ENCODE measurements around the gene ATP6V1G3. TPM values are rescaled to one million over a fixed set of nuclear protein-coding genes. Genes with fewer than 3 reads are reported as not detected.
"Not testable (repeated sequence)": the region's sequence is repeated elsewhere in the genome, so short reads cannot be mapped to it uniquely, and the experiment has no call there.

Gene ATP6V1G3, protein sequence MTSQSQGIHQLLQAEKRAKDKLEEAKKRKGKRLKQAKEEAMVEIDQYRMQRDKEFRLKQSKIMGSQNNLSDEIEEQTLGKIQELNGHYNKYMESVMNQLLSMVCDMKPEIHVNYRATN
- not detected for total RNA-seq

DNA sequence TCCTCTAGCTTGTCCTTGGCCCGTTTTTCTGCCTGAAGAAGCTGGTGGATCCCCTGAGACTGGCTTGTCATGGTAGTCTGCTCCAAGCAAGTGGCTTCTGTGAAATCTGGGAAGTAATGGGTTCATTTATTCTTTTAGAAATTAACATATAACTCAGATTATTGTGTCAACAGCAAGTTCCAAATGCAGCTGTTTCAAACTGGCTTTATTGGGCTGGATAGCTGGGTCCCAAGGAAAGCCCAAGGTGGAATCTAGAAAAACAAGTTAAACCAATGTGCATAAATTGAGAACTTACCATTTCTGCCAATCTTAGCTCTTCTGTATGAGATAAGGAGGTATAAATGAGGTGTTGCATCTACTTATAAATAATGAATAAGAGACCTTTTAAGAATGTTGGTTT lies at the start of gene ATP6V1G3:
Gene ATP6V1G3 (minus strand): TSS at position 101 of the 400 bp plus-strand sequence. CDS start 30 bp downstream, at position 71.
- no peak within 1 kb of the TSS for H3K4me3 ChIP-seq (ENCODE audit: low read length)
- H3K27me3 ChIP-seq (ENCODE audit: insufficient read depth, low read length), result no peaks in the 10 kb centered on the region
- peaks cover 12% of the 10 kb centered on the region for H3K4me1 ChIP-seq (ENCODE audit: insufficient read depth, low read length)

DNA sequence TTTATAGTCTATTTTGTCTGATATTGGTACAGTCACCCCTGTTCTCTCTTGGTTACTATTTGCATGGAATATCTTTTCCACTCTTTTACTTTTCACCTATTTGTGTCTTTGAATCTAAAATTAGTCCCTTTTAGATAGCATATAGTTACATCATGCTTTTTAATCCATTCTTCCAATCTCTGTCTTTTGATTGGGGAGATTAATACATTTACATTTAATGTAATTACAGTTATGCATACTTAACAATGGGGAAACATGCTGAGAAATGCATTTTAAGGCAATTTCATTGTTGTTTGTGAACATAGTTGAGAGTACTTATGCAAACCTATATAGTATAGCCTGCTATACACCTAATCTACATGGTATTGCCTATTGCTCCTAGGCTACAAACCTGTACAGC lies 48.4 kb upstream of the ATP6V1G3 start:
- Histone ChIP-seq H3K9me3 (ENCODE audit: low read depth, low read length) (peaks cover 25% of the 10 kb centered on the region), H3K4me3 (ENCODE audit: low read length) (no peak overlapping the region), H3K4me1 (ENCODE audit: insufficient read depth, low read length) (no peaks in the 10 kb centered on the region), H3K27me3 (ENCODE audit: insufficient read depth, low read length) (no peaks in the 10 kb centered on the region)

More for the DNA sequence above, at the start of gene ATP6V1G3:
- H3K9me3 ChIP-seq (ENCODE audit: low read depth, low read length), result no peaks in the 10 kb centered on the region

DNA sequence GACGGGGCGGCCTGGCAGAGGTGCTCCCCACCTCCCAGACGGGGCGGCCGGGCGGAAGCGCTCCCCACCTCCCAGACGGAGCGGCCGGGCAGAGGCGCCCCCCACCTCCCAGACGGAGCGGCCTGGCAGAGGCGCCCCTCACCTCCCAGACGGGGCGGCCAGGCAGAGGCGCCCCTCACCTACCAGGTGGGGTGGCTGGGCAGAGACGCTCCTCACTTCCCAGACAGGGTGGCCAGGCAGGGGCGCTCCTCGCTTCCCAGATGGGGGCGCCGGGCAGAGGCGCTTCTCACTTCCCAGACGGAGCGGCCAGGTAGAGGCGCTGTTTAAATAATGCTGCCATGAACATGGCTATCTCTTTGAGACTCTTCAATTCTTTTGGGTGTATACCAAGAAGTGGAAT lies 43.7 kb upstream of the ATP6V1G3 start:
- no peak overlapping the region for H3K4me3 ChIP-seq (ENCODE audit: low read length)
- H3K9me3 ChIP-seq (ENCODE audit: low read depth, low read length), result peaks cover 10% of the 10 kb centered on the region
- H3K27me3 ChIP-seq (ENCODE audit: insufficient read depth, low read length), result no peaks in the 10 kb centered on the region
- no peaks in the 10 kb centered on the region for H3K4me1 ChIP-seq (ENCODE audit: insufficient read depth, low read length)

DNA sequence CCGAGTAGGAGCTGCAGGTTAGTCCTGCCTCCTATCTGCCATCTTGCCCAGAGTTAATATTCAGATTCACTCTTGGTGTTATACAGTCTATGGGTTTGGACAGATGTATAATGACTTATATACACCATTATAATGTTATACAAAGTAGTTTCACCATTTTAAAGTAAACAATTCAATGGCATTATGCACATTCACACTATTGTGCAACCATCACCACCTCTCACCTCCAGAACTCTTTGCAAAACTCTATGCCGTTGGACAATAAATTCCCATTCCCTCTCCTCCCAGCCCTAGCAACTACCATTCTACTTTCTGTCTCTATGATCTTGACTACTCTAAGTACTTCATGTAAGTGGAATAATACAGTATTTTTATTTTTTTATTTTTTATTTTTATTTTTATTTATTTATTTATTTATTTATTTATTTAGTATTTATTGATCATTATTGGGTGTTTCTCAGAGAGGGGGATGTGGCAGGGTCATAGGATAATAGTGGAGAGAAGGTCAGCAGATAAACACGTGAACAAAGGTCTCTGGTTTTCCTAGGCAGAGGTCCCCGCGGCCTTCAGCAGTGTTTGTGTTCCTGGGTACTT lies 42.8 kb upstream of the ATP6V1G3 start:
- H3K27me3 ChIP-seq (ENCODE audit: insufficient read depth, low read length); H3K9me3 ChIP-seq (ENCODE audit: low read depth, low read length); H3K4me3 ChIP-seq (ENCODE audit: low read length); H3K4me1 ChIP-seq (ENCODE audit: insufficient read depth, low read length): not testable (repeated sequence)

DNA sequence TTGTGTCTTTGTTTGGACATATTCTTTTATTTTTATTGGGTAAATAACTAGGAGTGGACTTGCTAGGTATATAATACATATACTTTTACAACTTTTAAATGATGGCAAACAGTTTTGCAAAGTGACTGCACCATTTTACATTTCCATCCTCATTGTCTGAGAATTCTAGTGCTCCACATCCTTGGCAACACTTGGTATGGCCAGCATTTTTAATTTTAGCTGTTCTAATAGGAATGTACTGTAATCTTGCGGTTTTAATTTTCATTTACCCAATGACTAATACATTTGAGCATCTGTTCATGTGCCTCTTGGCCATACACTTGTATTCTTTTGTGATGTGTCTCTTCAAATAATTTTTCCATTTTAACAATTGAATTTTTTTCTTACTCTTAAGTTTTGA lies 37.0 kb upstream of the ATP6V1G3 start:
- Histone ChIP-seq H3K27me3 (ENCODE audit: insufficient read depth, low read length) (no peaks in the 10 kb centered on the region), H3K4me3 (ENCODE audit: low read length) (no peak overlapping the region), H3K9me3 (ENCODE audit: low read depth, low read length) (no peaks in the 10 kb centered on the region), H3K4me1 (ENCODE audit: insufficient read depth, low read length) (peaks cover 9% of the 10 kb centered on the region)

DNA sequence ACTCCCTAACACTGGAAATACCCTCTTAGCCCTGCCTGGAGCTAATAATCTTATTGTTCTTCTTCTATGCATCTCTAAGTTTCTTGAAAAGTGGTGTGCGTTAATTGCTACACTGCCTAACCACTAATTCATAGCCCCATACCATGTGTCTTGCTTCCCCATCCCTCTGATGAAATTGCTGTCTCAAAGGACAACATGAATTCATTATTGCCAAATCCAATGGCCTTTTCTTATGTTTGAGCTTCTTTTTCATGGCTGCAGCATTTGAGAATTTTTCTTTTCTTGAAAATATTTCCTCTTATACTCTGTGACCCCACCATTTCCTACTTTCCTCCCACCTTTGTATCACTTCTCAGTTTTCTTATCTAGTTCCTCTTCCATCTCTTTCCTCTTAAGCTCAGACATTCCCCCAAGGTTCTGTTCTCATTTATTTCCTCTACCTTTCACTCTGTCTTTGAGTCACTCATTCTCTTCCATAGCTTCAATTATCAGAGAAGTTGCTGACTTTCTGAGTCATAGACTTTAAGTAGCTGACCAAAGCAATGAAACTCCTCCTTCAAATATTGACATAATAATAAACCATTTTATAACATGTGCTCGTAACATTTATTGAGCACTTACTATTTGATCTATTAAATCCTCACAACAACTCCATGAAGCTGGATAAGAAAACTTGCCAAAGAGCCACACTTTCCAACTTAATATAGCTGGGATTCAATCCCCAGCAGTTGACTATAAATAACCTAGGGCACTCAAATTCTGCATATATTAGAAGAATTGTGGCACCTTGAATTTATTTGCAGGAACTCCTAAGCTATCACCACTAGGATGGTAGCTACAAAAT lies 35.5 kb upstream of the ATP6V1G3 start:
- Histone ChIP-seq H3K4me3 (ENCODE audit: low read length) (no peak overlapping the region), H3K4me1 (ENCODE audit: insufficient read depth, low read length) (peaks cover 9% of the 10 kb centered on the region), H3K27me3 (ENCODE audit: insufficient read depth, low read length) (no peaks in the 10 kb centered on the region), H3K9me3 (ENCODE audit: low read depth, low read length) (no peaks in the 10 kb centered on the region)

DNA sequence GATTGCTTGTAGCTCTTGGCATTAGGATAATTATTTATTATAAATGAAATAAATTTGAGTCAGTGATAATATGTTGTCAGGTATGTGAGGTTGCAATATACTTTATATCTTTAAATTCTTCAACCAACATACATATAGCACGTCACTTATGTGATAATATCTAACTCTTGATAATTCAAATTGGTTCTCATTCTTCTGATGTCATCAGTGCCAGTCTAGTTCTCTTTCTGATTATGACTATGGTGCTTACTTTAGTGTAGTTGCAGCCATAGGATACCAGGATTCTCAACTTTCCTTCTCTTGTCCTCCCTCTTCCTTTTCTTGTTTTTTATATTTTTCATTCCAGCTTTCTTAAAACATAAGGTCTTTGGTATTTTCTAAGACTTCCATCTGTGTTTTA lies 34.8 kb upstream of the ATP6V1G3 start:
- Histone ChIP-seq H3K4me3 (ENCODE audit: low read length) (no peak overlapping the region), H3K4me1 (ENCODE audit: insufficient read depth, low read length) (peaks cover 9% of the 10 kb centered on the region), H3K9me3 (ENCODE audit: low read depth, low read length) (no peaks in the 10 kb centered on the region), H3K27me3 (ENCODE audit: insufficient read depth, low read length) (no peaks in the 10 kb centered on the region)

DNA sequence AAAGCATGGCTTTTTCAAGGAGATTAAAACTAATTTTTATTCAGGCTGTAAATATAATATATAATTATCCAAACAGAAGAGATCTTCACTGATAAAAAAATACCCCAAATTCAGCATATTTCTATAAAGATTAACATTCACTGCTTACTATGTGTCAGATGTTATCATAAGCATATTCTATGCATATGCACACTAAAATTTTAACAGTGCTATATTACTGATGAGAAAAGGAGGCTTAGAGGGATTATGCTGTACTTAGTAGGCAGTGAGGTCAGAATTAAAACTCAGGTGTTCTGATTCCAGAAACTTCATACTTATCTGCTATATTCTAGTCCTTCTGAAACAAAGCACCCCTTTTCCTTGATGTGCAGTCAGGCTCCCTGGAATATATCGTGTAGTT lies 33.8 kb upstream of the ATP6V1G3 start:
- no peak overlapping the region for H3K4me3 ChIP-seq (ENCODE audit: low read length)
- H3K9me3 ChIP-seq (ENCODE audit: low read depth, low read length), result no peaks in the 10 kb centered on the region
- peaks cover 9% of the 10 kb centered on the region for H3K4me1 ChIP-seq (ENCODE audit: insufficient read depth, low read length)
- no peaks in the 10 kb centered on the region for H3K27me3 ChIP-seq (ENCODE audit: insufficient read depth, low read length)

DNA sequence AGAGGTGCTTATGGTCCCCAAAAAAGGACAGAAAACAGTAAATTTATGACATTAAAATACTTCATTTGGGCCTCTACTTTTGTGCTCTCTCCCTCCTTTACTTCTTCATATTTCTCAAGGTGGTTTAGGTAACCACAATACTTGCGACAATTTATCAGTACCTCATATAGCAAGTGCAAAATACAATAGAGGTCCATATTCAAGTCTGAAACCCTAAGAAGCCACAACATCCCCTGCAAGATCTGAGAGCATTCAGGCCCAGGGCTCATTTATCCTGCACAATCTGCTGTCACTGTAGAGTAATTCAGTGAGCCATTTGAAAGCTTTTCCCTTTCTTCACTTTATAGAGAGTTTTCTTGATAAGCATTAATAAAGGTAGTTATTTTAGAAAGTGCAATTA lies 24.2 kb upstream of the ATP6V1G3 start:
- peaks cover 6% of the 10 kb centered on the region for H3K4me1 ChIP-seq (ENCODE audit: insufficient read depth, low read length)
- H3K4me3 ChIP-seq (ENCODE audit: low read length), result no peak overlapping the region
- H3K9me3 ChIP-seq (ENCODE audit: low read depth, low read length), result no peaks in the 10 kb centered on the region
- no peaks in the 10 kb centered on the region for H3K27me3 ChIP-seq (ENCODE audit: insufficient read depth, low read length)

DNA sequence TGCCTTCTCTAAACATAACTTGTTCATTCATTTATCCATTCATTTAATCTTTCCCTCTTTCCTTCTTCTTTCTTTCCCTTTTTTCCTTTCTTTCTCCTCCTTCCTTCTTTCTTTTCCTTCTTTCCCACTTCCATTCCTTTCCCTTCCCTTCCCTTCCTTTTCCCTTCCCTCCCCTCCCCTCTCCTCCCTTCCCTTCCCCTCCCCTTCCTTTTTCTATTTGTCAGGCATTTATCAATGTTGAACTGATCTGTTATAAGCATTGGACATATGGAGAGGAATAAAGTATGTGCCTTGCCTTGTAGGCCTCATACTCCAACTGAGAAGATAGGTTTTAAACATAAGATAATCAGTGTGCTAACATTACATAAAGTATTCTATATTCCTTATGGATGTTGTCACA lies 23.7 kb upstream of the ATP6V1G3 start:
- Histone ChIP-seq H3K4me3 (ENCODE audit: low read length) (no peak overlapping the region), H3K9me3 (ENCODE audit: low read depth, low read length) (no peaks in the 10 kb centered on the region), H3K4me1 (ENCODE audit: insufficient read depth, low read length) (peaks cover 6% of the 10 kb centered on the region), H3K27me3 (ENCODE audit: insufficient read depth, low read length) (no peaks in the 10 kb centered on the region)

DNA sequence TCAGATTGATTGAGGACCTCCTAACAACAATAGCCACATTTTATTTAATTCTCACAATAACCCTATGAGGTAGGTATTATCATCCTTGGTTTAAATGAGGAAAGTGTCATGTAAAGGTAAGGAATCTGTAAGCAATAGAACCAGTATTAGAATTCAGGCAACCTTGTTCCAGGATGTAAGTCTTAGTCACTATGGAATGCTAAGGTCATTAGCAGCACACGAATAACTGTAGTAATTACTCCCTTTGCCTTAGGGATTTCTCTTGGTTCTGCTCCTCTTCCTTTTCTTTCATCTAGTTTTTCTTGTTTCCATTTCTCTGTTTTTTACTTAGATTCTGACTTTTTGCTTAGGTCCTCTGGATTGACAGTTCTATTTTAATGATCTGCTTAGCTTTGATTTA lies 23.1 kb upstream of the ATP6V1G3 start:
- no peaks in the 10 kb centered on the region for H3K27me3 ChIP-seq (ENCODE audit: insufficient read depth, low read length)
- H3K9me3 ChIP-seq (ENCODE audit: low read depth, low read length), result no peaks in the 10 kb centered on the region
- no peak overlapping the region for H3K4me3 ChIP-seq (ENCODE audit: low read length)
- peaks cover 6% of the 10 kb centered on the region for H3K4me1 ChIP-seq (ENCODE audit: insufficient read depth, low read length)

DNA sequence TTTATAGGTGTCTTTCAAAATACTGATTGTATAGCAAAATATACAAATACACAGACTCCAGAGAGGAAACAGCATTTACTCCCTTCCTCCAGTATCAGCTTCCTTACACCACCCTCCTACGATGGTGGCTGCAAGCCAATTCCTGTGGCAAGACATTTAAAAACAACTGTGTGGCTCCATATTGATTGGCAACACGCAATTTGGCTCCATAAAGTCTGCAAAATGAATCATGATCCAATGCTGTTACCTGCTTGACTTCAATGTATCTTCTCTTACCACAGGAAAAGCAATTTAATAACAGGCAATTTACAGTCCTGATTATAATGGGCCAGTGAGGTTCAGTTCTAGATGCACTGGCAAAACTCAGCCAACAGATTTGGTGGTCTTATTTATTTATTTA lies 19.7 kb upstream of the ATP6V1G3 start:
- peaks cover 29% of the 10 kb centered on the region for H3K4me1 ChIP-seq (ENCODE audit: insufficient read depth, low read length)
- no peaks in the 10 kb centered on the region for H3K27me3 ChIP-seq (ENCODE audit: insufficient read depth, low read length)
- no peaks in the 10 kb centered on the region for H3K9me3 ChIP-seq (ENCODE audit: low read depth, low read length)
- no peak overlapping the region for H3K4me3 ChIP-seq (ENCODE audit: low read length)

DNA sequence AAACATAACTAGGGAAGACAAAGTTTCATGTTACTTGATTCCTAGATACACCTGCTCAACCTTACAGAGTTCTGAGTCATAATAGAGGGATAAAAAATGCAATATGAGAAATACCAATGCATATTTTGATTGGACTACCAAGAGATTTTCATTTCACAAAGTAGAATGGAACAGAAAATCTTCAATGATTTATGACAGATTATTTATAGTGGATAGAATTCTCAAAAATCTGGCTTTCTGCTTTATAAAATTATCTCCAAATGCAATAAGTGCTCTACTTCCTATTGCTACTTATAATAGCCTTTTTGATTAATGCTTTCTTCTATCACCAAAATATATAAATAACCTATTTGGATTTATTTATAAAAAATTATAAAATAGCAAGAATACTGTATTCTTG lies 18.9 kb upstream of the ATP6V1G3 start:
- H3K4me1 ChIP-seq (ENCODE audit: insufficient read depth, low read length), result peaks cover 32% of the 10 kb centered on the region
- no peaks in the 10 kb centered on the region for H3K27me3 ChIP-seq (ENCODE audit: insufficient read depth, low read length)
- no peaks in the 10 kb centered on the region for H3K9me3 ChIP-seq (ENCODE audit: low read depth, low read length)
- no peak overlapping the region for H3K4me3 ChIP-seq (ENCODE audit: low read length)

DNA sequence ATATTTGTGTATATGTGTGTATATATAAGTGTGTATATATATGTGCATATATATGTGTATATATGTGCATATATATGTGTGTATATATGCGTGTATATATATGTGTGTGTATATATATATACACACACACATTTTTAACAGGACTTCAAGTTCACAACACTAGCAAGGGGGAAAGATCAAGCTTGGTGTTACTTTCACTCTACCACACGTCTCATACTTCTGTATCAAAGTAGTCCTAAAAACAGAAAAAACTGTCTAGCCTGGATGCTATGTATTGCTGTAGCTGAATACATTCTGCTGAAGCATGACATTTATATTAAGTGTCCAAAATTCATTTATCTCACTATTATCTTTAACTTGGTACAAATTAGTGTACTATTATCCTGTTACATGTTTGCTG lies 17.9 kb upstream of the ATP6V1G3 start:
- Histone ChIP-seq H3K4me1 (ENCODE audit: insufficient read depth, low read length) (peaks cover 36% of the 10 kb centered on the region), H3K27me3 (ENCODE audit: insufficient read depth, low read length) (no peaks in the 10 kb centered on the region)

DNA sequence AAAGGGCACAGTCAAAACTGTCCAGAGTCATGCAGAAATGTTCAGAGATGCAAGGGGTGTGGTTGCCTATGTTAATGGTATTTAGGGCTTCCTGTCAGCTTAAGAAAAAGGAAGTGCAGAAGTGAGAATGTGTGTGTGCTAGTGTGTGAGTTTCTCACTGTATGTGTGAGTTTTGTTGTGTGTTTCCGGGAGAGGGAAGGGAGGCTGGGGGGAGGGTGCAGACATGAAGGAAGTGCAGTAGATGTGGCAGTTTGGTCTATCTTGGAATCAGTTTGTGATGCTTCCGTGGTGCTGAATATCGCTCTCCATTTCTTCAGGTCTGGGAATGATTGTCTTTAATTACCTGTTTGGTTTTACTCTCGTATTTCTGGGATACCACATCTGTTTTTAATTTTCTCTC lies 16.5 kb upstream of the ATP6V1G3 start:
- Histone ChIP-seq H3K4me1 (ENCODE audit: insufficient read depth, low read length) (peaks cover 36% of the 10 kb centered on the region), H3K27me3 (ENCODE audit: insufficient read depth, low read length) (no peaks in the 10 kb centered on the region), H3K9me3 (ENCODE audit: low read depth, low read length) (no peaks in the 10 kb centered on the region), H3K4me3 (ENCODE audit: low read length) (no peak overlapping the region)

More for the DNA sequence above, 17.9 kb upstream of the ATP6V1G3 start:
- Histone ChIP-seq H3K9me3 (ENCODE audit: low read depth, low read length) (no peaks in the 10 kb centered on the region), H3K4me3 (ENCODE audit: low read length) (no peak overlapping the region)
